NCI-H187 treated with DMSO at 0.1 percent for 48 hours (cell line): ENCODE data around the gene DEF6.
"Not testable (repeated sequence)": the region's sequence is repeated elsewhere in the genome, so short reads cannot be mapped to it uniquely, and the experiment has no call there.

Source experiments
- DNase-seq: peaks from one replicate; lab custom pipeline; 2025; lab: John Stamatoyannopoulos, UW

Gene DEF6

DNA sequence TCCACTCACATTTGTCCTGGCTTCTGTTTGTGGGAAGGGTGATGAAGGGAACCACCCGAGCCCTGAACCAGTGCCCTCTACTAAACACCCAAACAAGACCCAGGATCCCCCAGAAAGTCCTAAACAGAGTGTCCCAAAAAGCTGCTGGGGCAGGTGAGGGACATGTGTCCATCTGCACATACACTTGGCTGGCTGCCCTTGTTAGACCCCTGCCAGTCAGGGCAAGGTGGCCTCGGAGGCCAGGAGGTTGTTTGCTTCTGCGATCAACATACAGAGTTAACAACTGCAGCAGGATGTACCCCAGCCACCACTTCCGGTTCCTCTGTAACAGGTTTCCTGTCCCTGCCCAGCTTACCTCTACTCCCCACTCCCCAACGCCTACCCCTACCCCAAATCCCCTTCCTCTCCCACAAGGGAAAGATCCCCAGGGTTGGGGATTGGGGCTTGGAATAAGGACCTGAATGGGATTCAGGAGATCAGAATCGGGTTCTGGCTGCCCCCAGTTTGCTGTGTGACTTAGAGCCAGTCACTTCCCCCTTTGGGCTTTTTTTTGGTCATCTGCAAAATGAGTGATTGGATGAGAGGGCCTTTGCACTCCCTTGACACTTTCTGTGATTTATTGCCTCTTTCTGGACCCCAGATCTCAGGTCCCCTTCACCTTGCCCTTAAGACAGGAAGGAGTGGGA lies 13.9 kb downstream of the DEF6 start:
- no peak for DNase-seq

DNA sequence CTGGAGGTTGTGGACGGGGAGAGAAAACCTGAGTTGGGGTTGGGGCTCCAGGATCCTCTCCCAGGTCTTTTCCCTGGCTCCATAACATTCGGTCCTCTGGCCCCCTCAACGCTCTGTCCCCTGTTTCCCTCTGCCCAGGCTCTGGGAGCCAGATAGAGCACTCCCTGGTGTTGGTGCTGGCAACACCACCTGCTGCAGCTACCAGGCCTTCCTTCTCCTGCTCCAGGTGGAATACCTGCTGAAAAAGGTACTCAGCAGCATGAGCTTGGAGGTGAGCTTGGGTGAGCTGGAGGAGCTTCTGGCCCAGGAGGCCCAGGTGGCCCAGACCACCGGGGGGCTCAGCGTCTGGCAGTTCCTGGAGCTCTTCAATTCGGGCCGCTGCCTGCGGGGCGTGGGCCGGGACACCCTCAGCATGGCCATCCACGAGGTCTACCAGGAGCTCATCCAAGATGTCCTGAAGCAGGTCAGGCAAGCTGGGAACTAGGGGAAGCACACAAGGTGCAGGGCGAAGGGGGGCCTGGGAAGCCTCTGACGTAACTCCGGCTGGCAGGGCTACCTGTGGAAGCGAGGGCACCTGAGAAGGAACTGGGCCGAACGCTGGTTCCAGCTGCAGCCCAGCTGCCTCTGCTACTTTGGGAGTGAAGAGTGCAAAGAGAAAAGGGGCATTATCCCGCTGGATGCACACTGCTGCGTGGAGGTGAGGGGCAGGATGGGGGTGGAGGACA lies 14.6 kb downstream of the DEF6 start:
- DNase-seq, result no peak

DNA sequence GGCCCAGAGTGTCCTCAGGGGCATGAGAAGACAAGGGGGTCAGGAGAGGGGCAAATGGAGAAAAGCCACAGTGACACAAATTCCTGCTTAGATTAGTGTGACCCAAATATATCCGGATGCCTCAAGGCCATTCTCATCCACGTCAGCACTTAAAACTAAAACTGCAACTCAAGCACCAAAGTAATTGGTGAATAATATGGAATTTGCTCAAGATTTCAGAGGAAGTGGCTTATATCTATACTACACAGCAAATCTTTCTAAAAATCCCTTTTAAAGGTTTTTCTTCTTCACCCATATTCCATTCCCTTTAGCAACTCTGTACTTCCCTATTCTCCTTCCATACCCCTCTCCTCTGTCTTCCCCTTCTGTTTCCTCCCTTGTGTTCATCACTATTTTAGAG lies 15.2 kb downstream of the DEF6 start:
- no peak for DNase-seq

DNA sequence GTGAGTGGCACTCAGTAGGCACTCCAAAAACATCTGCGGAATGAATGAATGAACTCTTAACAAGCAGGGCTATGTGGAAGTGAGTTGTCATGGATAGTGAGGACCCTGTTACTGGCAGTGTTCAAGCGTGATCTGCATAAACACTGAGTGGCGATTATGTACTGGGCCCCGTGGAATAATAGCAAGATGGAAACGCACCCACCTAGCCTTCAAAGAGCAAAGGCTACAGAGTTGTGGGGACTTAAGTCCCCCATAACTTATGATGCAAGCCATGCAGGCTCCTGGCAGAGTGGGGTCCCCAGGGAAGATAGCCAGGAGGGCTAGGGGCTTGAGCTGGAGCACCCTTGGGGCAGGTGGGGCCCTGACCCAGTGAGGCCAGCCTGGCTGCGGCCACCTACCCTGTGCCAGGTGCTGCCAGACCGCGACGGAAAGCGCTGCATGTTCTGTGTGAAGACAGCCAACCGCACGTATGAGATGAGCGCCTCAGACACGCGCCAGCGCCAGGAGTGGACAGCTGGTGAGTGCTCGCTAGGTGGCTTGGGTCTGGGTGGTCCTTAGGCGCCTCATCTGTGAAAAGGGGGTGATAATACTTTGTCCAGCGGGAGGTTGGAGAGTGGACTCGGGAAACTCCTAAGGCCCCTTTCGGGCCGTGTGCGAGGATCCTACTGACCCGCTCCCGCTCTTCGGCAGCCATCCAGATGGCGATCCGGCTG lies 20.0 kb downstream of the DEF6 start:
- DNase-seq, result no peak

DNA sequence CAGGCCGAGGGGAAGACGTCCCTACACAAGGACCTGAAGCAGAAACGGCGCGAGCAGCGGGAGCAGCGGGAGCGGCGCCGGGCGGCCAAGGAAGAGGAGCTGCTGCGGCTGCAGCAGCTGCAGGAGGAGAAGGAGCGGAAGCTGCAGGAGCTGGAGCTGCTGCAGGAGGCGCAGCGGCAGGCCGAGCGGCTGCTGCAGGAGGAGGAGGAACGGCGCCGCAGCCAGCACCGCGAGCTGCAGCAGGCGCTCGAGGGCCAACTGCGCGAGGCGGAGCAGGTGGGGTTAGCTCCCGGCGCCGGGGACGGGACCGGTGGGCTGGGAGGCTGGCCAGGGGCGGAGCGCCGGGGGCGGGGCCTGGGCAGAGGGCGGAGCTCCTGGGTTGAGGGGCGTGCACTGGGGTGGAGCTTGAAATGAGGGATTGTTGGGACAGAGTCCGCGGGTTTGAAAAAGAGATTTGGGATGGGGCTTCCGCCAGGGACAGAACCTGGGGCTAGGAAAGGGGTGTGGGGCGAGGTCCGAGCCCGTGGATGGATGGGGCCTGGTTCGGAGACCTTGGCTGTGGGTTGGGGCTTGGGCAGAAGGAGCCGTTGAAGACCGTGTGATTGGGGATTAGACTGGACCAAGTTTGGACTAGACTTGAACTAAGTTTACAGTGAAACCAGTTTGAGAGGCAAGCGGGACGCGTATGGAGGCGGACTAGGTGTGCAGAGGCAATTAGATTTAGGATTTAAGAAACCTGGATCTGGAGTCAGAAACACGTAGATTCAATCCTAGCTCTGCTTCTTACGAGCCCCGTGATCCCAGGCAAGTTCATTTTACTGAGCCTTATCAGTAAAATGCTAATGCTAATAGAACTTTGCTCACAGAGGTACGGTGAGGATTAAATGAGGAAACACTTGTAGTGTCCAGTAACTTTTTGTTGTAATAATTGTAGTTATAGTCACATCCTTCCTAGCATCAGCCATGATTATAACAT lies 20.9 kb downstream of the DEF6 start:
- peak; percentile 25 for DNase-seq

DNA sequence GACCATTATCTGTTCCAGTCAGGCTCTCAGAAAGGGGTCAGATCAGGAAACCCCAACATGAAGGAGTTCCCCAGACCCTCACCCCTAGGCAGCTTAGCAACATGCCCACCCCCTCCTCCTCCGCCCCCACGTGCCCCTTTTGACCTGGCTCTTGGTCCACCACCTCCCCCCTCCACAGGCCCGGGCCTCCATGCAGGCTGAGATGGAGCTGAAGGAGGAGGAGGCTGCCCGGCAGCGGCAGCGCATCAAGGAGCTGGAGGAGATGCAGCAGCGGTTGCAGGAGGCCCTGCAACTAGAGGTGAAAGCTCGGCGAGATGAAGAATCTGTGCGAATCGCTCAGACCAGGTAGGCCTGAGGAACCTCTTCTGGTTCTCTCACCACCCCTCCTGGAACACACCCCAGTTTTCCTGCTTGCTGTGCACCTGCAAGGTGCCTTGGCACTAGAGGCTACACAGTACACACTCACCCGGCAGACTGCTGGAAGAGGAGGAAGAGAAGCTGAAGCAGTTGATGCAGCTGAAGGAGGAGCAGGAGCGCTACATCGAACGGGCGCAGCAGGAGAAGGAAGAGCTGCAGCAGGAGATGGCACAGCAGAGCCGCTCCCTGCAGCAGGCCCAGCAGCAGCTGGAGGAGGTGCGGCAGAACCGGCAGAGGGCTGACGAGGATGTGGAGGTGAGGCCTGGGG lies 21.9 kb downstream of the DEF6 start:
- DNase-seq, result no peak

DNA sequence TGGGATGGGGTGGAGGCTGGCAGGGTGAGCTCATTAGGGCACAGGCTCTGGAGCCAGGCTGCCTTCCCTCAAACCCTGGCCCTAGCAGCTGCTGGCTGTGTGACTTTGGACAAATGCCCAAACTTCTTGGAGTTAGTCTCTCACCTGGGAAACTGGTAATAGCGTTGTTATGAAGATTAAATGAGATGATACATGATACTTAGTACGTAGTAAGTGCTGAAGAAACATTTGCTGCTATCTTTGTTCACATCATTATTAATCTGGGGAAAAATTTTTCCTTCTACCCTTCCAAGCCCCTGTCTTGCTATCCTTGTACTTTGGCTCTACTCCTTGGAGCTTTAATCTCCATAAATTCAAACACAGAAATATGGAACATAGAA lies 22.4 kb downstream of the DEF6 start:
- no peak for DNase-seq

DNA sequence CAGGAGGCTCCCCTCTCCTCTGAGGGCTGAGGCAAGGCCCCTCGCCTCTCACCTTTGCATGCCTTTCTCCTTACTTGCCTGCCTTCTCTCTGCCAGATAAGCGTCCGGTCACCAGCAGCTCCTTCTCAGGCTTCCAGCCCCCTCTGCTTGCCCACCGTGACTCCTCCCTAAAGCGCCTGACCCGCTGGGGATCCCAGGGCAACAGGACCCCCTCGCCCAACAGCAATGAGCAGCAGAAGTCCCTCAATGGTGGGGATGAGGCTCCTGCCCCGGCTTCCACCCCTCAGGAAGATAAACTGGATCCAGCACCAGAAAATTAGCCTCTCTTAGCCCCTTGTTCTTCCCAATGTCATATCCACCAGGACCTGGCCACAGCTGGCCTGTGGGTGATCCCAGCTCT lies 23.5 kb downstream of the DEF6 start:
- no peak for DNase-seq

DNA sequence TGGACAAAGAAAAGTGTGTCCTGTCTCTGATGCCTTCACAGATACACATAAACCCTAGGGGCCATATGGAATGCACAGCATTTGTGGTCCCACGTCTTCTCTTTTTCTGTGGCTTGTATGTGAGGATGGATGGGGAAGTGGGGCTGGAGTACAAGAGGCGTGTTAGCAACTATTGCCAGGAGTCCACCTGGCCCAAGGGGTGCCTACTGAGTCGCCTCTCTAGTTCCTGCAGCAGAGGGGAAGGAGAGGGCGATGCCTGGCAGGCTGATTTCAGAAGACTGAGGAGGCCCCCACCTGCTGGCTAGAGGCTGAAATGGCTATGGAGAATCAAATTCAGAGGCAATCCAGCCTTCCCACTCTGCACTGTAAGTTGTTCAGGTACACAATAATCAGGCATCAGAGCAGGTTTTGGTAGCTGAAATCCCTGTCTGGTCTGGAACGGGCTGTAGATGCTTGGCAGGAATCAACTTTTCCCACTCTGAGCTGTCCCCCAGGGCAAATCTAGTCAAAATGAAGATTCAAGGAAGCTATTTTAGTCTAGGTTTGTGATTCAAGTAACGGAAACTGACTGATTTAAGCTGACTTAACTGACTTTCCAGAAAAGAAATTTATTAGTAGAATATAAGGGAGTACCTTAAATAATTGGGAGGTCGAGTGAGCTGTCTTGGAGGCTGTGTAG lies 29.9 kb downstream of the DEF6 start:
- no peak for DNase-seq

DNA sequence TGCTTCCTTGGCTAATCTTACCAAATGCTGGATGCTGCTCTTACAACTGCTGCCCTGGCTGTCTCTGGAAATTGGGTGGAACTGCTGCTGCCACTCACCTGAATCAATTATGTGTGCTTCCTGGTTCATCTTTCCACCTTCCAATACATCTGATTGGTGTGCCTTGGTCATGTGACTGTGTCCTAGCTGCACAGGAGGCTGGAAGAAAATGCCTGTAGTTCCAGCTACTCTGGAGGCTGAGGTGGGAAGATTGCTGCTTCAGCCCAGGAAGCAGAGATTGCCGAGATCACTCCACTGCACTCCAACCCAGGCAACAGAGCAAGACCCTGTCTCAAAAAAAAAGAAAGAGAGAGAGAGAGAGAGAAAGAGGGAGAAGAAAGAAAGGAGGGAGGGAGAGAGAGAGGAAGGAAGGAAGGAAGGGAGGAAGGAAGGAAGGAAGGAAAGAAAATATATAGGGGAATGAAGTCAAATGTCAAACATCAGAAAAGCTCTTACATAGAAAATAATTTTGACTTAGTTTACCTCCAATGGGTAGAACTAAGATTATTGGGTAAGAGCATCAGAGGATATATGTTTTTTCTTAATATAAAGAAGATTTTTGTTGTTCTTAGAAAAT lies 30.6 kb downstream of the DEF6 start:
- no peak for DNase-seq

DNA sequence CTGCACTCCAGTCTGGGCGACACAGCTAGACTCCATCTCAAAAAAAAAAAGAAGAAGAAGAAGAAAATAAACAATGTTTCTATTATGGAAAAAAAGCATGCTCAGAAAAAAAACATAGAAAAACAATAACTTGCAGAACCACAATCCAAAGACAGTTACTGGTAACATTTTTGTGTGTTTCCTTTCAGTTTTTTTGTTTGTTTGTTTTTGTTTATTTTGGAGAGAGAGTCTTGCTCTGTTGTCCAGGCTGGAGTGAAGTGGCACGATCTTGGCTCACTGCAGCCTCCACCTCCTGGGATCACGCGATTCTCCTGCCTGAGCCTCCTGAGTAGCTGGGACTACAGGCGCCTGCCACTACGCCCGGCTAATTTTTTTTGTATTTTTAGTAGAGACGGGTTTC lies 31.3 kb downstream of the DEF6 start:
- DNase-seq, result not testable (repeated sequence)

DNA sequence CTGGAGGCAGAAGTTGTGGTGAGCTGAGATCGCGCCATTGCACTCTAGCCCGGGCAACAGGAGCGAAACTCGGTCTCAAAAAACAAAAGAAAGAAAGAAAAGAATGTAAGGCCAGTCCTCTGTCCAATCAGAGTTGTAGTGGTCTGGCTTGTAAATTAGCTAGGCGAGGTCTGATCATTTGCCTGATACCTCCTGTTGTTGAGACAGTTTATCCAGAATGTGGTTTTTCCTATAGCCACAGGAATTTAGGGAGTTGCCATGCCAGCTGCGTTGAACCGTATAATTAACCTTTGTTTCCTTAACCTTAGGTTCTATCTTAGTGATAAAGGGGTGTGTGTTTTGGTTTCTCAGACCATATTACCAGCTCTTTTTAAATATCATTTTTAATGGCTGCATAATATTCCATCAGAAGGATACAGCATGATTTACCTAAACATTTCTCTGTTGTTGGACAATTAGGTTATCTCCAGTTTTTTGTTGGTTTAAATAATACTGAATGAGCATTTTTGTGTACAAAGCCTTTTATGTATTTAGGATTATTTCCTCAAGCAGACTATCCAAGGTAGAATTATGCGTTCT lies 33.0 kb downstream of the DEF6 start:
- no peak for DNase-seq

DNA sequence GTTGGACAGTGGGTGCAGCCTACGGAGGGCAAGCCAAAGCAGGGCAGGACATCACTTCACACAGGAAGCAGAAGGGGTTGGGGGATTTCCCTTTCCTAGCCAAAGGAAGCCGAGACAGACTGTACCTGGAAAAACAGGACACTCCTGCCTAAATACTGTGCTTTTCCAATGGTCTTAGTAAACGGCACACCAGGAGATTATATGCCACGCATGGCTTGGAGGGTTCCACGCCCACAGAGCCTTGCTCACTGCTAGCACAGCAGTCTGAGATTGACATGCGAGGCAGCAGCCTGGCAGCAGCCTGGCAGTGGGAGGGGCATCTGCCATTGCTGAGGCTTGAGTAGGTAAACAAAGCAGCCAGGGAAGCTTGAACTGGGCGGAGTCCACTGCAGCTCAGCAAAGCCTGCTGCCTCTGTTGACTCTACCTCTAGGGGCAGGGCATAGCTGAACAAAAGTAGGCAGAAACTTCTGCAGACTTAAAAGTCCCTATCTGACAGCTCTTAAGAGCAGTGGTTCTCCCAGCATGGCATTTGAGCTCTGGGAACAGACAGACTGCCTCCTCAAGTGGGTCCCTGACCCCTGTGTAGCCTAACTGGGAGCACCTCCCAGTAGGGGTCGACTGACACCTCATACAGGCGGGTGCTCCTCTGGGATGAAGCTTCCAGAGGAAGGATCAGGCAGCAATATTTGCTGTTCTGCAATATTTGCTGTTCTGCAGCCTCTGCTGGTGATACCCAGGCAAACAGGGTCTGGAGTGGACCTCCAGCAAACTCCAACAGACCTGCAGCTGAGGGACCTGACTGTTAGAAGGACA lies 34.7 kb downstream of the DEF6 start:
- DNase-seq, result not testable (repeated sequence)

DNA sequence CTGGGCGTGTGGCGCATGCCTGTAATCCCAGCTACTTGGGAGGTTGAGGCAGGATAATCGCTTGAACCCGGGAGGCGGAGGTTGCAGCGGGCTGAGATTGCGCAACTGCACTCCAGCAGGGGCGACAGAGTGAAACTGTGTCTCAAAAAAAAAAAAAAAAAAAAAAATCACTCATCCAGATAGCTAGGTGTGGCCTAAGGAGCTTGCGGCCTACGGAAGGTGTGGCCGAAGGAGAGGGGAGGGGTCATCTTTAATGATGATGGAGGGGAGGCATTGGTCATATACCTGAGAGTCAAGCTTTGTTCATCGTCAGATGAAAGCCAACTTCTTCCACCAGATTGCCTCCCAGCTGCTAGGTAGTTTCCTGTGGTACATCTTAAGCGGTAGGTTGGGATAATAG lies 43.9 kb downstream of the DEF6 start:
- no peak for DNase-seq

DNA sequence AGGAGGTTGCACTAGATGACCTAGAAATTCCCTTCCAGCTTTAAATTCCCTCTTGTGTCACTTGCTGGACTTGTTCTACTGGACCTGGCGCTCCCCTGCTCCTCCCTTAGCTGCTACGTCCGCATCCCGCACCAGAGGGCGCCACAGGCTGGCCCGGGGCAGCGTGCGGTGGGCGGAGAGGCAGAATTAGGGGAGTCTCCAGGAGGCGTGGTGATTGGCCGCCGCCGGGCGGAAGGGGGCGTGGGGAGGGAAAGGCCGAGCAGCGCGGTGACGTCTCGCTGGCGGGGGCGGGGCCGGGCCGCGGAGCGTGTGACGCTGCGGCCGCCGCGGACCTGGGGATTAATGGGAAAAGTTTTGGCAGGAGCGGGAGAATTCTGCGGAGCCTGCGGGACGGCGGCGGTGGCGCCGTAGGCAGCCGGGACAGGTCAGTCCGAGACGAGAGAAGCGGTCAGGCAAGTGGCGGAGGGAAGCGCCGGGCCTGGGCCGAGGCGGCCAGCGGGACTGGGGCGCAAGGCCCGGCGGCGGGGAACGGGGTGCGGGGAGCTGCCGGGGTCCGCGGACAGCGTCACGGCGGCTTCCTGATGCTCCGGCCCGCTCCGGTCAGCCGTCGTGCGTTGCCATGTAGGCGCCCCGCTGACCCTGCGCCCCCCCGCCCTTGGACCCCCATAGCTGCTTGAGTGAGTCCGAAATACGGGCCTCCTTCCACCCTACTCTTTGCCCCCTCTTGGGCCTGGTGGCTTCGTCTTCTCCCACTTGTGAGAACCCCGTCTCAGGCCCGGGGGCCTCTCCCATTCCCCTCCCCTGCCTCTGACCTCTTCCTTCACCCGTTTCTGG lies 44.9 kb downstream of the DEF6 start, which contains the start of gene PPARD:
Gene PPARD, plus strand, starts transcription at position 301 of the 834 bp plus-strand sequence. CDS start 68,530 bp downstream, outside the sequence.
- DNase-seq, result peak; percentile 60

DNA sequence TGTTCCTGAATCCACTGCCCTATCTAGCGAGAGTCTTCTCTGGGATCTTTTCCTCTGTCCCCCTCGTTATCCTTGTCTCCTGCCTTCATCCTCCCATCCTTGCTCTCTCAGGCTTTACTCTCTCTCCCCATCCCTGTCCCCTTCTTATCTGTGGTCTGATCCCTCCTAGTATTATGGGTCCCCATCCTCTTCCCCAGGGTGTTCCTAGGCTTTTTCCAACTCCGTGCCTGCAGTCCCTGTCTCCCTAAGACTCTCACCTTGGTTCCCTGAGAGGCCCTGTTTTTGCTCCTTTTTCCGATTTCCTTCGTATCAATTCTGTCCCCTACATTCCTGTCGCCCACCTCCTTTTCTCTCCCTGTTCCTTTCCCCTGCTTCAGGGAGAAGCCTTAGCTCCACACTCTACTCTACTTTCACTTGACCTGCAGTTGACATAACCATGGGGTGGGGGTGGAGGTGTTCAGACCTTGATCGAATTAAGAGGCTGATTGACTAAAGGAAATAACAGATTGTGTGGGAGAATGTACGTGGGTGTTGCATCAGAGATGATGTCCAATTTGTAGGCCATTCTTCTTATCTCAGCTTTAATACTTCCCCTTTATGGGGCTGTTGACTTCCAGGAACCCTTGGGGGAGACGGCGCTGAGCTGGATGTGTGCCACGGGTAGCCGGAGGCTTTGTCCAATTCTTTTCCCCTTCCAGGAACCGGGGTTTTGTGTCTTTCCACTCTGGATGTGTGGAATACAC lies 45.6 kb downstream of the DEF6 start:
- no peak for DNase-seq

DNA sequence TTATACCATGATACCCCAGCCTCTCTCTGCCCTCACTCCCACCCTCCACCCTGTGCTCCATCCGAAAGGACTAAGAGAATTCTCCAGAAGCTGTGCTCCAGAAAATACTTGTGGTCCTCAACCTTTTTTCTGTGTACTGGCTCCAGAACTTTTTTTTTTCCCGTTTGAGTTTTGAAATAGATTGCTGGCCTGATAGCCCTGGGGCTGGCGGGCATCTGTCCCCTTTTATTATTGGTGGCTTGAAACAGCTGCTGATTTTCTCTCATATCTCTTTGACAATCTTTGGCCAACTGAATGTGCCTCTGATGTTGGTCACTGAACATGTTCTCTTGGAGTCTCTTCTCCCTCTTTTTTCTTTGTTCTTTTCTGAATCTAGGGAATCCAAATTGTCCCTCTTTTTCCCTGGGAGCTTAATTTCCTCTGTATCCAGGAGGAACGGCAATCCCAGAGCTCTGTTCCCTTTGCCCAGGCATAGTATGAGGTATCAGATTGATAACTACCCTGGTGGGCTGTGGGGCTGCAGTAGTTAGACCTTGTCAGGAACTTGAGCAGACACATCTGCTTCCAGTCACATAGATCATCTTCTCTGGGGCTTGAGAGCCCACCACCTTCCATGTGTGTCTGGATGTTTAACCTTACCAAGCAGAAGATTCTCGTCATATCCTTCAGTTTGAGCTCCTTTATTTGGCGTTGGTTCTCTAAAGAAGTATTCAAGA lies 46.4 kb downstream of the DEF6 start:
- no peak for DNase-seq
